GM06990 (cell line): ENCODE measurements around the gene IL18.

ENCODE experiments used
- DNase-seq: peaks from one replicate; pipeline ENCODE4 v3.0.0-alpha.2; 2011; ENCODE audit not compliant: insufficient read length; ENCODE audit errors: extremely low read depth
- H3K27me3 ChIP-seq: replicated peaks from 2 replicates; pipeline ENCODE4 v1.6.0; 2011; ENCODE audit warnings: low read length; ENCODE audit not compliant: control insufficient read depth, insufficient read depth
- H3K36me3 ChIP-seq: 2 replicates; pipeline ENCODE4 v1.5.1; 2011; ENCODE audit warnings: low read length; ENCODE audit not compliant: control insufficient read depth, insufficient read depth
- H3K4me3 ChIP-seq: replicated peaks from 2 replicates; pipeline ENCODE4 v1.5.1; 2011; ENCODE audit warnings: low read depth, mild to moderate bottlenecking, control low read depth, low read length
- TF ChIP-seq, protein P1 (sequence below): IDR thresholded peaks from 2 replicates; pipeline ENCODE4 v1.5.1; 2011; ENCODE audit warnings: low read length, control low read depth, mild to moderate bottlenecking, inconsistent platforms; ENCODE audit not compliant: insufficient read depth, poor library complexity, severe bottlenecking

IL18 gene

DNA sequence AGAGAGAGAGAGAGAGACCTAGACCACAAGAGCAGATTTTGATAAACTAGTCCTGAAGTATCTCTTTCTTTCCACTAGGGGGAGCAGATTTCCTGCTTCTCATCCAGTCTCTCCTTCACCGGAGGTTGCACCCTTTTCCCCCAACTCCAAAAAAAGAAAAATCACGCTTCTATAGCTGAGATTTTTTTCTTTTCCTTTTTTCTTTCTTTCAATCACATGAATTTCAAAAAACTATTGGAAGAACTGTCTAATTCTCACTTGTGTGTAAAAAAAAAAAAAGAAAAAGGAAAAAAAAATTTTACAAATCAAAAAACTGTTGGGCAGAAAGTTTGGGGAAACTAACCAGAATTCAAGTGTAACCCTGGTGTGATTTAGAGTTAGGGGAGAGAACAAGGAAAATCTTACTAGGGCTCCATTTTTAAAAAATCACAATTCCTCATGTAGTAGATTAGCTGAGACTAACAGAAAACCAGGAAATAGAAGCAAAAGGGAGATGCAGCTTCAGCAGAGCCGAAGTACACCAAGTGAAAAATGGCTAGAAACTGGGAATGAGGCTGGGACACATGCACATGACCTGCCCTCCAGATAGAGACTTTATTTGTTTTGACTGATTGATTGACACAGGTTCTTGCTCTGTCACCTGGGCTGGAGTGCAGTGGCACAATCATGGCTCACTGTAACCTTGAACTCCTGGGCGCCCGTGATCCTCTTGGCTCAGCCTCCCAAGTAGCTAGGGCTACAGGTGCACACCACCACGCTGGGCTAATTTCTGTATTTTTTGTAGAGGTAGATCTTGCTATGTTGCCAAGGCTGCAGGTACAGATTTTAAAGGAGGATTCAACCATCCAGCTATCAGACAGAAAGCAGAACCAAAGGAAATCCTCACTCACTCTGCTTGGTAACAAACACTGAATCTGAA is 50.1 kb downstream of the IL18 start:
- TF ChIP-seq, protein P1, sequence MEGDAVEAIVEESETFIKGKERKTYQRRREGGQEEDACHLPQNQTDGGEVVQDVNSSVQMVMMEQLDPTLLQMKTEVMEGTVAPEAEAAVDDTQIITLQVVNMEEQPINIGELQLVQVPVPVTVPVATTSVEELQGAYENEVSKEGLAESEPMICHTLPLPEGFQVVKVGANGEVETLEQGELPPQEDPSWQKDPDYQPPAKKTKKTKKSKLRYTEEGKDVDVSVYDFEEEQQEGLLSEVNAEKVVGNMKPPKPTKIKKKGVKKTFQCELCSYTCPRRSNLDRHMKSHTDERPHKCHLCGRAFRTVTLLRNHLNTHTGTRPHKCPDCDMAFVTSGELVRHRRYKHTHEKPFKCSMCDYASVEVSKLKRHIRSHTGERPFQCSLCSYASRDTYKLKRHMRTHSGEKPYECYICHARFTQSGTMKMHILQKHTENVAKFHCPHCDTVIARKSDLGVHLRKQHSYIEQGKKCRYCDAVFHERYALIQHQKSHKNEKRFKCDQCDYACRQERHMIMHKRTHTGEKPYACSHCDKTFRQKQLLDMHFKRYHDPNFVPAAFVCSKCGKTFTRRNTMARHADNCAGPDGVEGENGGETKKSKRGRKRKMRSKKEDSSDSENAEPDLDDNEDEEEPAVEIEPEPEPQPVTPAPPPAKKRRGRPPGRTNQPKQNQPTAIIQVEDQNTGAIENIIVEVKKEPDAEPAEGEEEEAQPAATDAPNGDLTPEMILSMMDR, result peak; percentile 71
- no peak for DNase-seq
- Histone ChIP-seq H3K27me3 (no peaks in the 10 kb centered on the region), H3K4me3 (no peak overlapping the region), H3K36me3 (no peaks in the 10 kb centered on the region)

GRCh38 chr11:112106070-112106469 is 57.8 kb downstream of the IL18 start:
- TF ChIP-seq, protein P1, result no peak
- H3K36me3 ChIP-seq, result no peaks in the 10 kb centered on the region
- no peak overlapping the region for H3K4me3 ChIP-seq
- no peaks in the 10 kb centered on the region for H3K27me3 ChIP-seq
- no peak for DNase-seq

- H3K4me3 ChIP-seq, result no peak overlapping the region
- H3K27me3 ChIP-seq, result no peaks in the 10 kb centered on the region
- TF ChIP-seq, protein P1, result no peak
- H3K36me3 ChIP-seq, result no peaks in the 10 kb centered on the region
- no peak for DNase-seq
Measured at GRCh38 chr11:112103446-112103845, 60.4 kb downstream of the IL18 start.

DNA sequence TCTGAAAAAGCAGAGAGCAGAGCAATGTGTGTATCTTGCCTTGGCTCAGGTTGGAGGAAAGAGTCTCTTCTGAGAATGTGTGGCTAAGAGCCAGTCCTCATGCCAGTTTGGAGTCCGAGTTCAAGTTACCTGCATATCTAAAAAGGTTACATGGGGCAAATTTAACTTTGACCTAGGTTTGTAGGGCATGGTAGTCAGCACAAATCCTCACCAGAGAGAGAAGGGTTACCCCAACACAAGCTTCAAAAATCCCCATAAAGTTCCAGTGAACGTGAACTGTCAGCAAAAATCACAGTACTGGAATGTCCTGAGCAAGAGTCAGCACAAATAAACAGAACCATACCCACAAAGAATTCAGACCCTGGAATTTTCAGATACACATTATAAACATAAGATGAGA is 63.4 kb downstream of the IL18 start:
- TF ChIP-seq, protein P1, result no peak
- Histone ChIP-seq H3K27me3 (no peaks in the 10 kb centered on the region), H3K4me3 (no peak overlapping the region), H3K36me3 (no peaks in the 10 kb centered on the region; the same call in none of the 2 replicates)
- no peak for DNase-seq

- TF ChIP-seq, protein P1, result no peak
- Histone ChIP-seq H3K36me3 (no peaks in the 10 kb centered on the region; the same call in none of the 2 replicates), H3K27me3 (no peaks in the 10 kb centered on the region), H3K4me3 (no peak overlapping the region)
- DNase-seq, result no peak
Measured at GRCh38 chr11:112097734-112098528, 66.0 kb downstream of the IL18 start.
